Fibroblast of the aortic adventitia (primary cell): ENCODE data around the gene INF2. TPM values are rescaled to one million over a fixed set of nuclear protein-coding genes. Genes with fewer than 3 reads are reported as not detected.

Experiments
- DNase-seq: peaks from one replicate; pipeline ENCODE4 v3.0.0-alpha.2; 2010; ENCODE audit warnings: low read depth
- H3K4me3 ChIP-seq: 2 replicates; pipeline ENCODE4 v1.5.1; 2011; ENCODE audit warnings: low read depth, mild to moderate bottlenecking, control low read depth, low read length, moderate library complexity
- total RNA-seq: library from RNA; depleted of rRNA; stranded (reverse); fragments of >200 nt; gene quantifications from 2 replicates; pipeline ENCODE4 v1.2.3, GENCODE V29; 2012; ENCODE audit warnings: low replicate concordance
- TF ChIP-seq, protein P1 (sequence below): IDR thresholded peaks from 2 replicates; pipeline ENCODE4 v1.5.1; 2011; ENCODE audit warnings: mild to moderate bottlenecking, low read length, control low read depth, inconsistent platforms; ENCODE audit not compliant: insufficient read depth

The INF2 gene
- total RNA-seq, 1 donor, result 64.0 TPM

DNA sequence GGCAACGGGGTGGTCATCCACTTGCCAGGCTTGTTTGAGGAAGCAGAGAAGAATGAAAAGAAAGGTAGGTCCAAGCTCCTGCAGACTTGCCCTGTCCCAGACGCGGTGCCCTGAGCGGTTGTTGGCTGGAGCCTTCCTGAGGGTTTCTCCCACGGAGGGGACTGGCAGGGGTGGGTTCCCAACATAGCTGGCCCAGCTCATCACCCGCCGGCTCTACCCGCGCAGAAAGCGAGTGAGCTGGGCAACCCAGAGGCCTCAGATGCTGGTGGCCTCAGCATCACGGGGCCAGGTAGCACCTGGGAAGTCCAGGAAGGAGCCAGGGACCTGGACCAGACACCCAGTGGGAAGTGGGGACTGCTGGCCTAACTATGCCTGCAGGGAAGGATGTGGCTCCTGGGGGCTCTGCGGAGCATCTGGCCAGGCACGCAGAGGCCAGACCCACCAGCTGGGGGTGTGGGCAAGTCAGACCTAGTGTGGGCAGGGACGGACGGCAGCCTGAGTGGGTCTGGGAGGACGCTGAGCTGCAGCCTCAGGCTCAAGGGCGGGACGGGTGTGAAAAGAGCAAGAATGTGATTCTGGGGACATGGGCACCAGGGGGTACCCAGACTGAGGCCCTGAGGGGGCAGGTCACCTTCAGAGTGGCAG is 49.1 kb downstream of the INF2 start:
- DNase-seq, result no peak
- no peak overlapping the region for H3K4me3 ChIP-seq
- TF ChIP-seq, protein P1, sequence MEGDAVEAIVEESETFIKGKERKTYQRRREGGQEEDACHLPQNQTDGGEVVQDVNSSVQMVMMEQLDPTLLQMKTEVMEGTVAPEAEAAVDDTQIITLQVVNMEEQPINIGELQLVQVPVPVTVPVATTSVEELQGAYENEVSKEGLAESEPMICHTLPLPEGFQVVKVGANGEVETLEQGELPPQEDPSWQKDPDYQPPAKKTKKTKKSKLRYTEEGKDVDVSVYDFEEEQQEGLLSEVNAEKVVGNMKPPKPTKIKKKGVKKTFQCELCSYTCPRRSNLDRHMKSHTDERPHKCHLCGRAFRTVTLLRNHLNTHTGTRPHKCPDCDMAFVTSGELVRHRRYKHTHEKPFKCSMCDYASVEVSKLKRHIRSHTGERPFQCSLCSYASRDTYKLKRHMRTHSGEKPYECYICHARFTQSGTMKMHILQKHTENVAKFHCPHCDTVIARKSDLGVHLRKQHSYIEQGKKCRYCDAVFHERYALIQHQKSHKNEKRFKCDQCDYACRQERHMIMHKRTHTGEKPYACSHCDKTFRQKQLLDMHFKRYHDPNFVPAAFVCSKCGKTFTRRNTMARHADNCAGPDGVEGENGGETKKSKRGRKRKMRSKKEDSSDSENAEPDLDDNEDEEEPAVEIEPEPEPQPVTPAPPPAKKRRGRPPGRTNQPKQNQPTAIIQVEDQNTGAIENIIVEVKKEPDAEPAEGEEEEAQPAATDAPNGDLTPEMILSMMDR, result no peak

DNA sequence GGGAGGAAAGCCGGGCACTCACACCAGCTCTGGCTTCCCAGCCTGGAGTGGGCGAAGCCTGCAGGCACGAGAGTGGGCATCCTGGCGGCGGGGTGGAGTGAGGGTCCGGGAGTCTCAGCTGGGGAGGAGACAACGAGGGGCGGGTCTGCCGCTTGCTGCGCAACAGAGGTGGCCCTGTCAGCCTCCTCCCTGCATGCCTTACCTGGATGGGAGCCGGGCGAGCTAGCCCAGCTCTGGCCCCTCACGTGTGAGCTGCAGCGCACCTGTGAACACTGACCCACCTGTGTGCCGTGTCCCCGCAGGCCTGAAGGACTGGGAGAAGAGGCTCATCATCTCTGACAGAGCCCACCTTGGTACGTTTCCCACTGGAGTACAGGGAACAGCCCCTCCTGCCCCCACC is 49.6 kb downstream of the INF2 start:
- TF ChIP-seq, protein P1, result no peak
- H3K4me3 ChIP-seq, result no peak overlapping the region
- DNase-seq, result no peak

DNA sequence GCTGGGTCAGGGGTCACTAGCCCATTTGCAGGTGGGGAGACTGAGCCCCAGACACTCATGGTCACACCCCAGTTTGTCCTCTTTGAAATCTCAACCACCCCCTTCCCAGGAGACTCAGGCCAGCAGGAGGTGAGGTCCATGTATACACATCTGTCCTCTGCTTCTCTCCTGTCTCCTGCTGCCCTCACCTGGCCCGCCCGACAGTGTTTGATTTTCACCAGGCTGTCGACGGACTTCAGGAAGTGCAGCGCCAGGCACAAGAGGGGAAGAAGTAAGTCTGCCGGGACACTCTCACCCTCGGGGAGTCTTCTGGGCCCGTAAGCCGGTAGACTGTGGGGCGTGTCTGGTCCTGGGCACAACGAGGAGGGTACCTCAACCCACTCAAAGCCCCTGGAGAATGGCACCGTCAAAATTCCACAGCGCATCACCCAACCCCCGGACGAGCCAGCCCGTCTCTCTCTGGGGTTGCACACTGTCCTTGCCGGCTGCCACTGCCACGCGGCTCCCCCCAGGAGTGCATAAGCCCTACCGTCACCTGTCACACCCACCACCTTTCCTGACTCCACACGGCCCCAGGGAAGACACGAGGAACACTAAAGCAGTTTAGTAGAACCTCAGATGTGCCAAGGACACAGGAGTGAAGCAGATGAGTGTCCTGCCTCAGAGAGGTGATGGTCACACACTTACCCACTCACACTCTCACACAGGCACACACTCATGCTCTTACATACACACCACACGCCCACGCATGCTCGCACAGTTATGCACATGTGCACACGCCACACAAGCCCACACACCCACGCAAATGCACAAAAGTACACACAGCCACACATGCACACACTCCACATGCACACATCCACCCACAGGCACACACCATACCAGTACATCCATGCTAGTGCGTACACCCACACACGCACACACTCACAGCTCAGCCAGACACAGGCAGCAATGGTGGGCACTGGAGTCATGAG is 50.4 kb downstream of the INF2 start:
- DNase-seq, result no peak
- no peak overlapping the region for H3K4me3 ChIP-seq
- TF ChIP-seq, protein P1, result no peak

DNA sequence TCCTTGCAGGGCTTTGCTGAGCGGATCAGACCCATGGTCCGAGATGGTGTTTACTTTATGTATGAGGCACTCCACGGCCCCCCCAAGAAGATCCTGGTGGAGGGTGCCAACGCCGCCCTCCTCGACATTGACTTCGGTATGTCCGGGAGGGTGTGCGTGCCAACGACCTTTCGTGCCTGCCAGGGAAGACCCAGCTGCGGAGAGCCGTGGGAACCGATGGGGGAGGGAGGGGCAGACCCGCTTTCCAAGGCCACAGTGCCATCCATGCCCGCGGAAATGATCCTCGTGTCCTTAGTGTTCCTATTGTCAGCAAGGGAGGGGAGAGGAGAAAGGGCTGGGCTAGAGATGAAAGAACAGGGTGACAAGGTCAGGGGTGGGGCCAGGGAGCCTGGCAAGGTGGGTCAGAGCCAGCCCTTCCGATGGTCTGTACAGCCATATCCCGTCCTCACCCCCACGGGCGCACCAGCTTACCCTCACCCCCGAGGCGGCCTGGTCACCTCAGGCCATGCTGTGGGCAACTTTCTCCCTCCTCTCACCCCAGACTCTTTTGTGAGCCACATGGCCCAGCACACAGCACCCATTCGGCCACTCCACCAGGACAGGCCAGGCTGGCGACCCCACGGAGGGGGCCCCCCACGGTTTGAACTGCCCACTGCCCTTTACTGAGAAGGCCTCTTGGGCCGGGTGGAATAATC is 51.8 kb downstream of the INF2 start:
- DNase-seq, result no peak
- no peak overlapping the region for H3K4me3 ChIP-seq
- TF ChIP-seq, protein P1, result no peak

DNA sequence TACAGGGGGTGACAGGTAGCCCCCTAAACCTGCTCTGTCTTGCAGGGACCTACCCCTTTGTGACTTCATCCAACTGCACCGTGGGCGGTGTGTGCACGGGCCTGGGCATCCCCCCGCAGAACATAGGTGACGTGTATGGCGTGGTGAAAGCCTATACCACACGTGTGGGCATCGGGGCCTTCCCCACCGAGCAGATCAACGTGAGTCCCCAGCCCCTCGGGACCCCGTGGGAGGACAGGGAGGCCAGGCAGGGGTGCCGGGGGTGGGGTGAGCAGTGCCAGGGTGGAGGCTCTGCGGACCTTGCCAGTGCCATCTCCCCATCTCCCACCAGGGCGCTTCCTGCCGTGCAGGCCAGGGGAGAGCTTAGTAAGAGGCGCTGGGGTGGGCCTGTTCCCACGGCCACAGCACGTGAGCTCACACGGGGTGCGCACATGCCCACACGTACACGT is 52.4 kb downstream of the INF2 start:
- no peak for DNase-seq
- TF ChIP-seq, protein P1, result no peak
- no peak overlapping the region for H3K4me3 ChIP-seq

DNA sequence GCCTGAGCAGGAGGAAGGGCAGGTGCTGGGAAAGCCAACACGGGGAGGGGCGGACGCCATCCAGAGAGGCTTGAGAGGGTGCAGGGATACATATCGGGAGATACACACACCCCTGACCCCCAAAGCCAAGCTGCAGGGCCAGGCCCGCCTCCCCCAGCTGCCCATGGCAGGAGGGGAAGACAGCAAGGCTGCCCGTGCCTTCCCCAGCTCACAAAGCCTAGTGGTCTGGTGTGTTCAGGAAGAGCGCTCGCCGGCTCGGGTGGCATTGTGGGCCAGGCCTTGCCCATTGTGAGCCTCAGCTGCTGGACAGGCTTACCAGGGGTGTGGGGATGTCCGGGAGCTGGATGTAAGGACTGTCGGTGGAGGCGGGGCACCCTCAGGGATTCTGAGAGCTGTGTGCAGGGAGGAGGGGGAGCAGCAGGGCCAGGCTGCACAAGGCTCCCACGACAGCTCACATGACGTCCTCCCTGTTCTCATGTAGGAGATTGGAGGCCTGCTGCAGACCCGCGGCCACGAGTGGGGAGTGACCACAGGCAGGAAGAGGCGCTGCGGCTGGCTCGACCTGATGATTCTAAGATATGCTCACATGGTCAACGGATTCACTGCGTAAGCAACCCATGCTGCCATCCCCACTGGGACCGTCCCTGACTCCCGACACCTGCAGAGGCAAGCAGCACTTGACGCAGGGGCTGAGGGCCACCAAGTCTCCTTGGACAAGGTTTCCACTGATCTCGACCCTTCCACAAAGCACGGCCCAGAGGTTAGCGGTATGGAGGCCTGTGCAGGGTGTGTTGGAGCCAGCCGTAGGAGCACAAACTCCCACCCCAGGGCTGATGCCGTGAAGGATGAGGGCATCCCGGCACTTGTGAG is 53.4 kb downstream of the INF2 start:
- TF ChIP-seq, protein P1, result no peak
- no peak overlapping the region for H3K4me3 ChIP-seq
- DNase-seq, result no peak
